C4-2B (cell line): ENCODE results near the gene CARS1.

Experiments
- H3K27ac ChIP-seq: fragments of 450-650 bp; 2 replicates; pipeline ENCODE4 v1.5.1; 2017
- CTCF ChIP-seq: fragments of 450-650 bp; conservative IDR thresholded peaks from 2 replicates; pipeline ENCODE4 v1.5.1; 2017; ENCODE audit warnings: mild to moderate bottlenecking
- ZFX ChIP-seq: fragments of 450-650 bp; IDR thresholded peaks from 2 replicates; pipeline ENCODE4 v1.6.1; 2017

Gene CARS1

GRCh38 chr11:3014057-3014938 is 42.9 kb downstream of the CARS1 start:
- TF ChIP-seq CTCF, result no peak
- TF ChIP-seq ZFX, result no peak
- H3K27ac ChIP-seq, result no peak overlapping the region

- no peak overlapping the region for H3K27ac ChIP-seq
- TF ChIP-seq ZFX (no peak), CTCF (no peak)
Observed at GRCh38 chr11:3011891-3012885, 45.0 kb downstream of the CARS1 start.

GRCh38 chr11:3010521-3011275 is 46.5 kb downstream of the CARS1 start:
- TF ChIP-seq CTCF, result no peak
- TF ChIP-seq ZFX, result no peak
- H3K27ac ChIP-seq, result no peak overlapping the region

GRCh38 chr11:3010004-3010403 is 47.2 kb downstream of the CARS1 start:
- H3K27ac ChIP-seq, result no peak overlapping the region
- TF ChIP-seq CTCF (no peak), ZFX (no peak)

- TF ChIP-seq ZFX (no peak), CTCF (no peak)
- H3K27ac ChIP-seq, result no peak overlapping the region
Observed at GRCh38 chr11:3009481-3009880, 47.7 kb downstream of the CARS1 start.

GRCh38 chr11:3008746-3009336 is 48.4 kb downstream of the CARS1 start:
- no peak for TF ChIP-seq ZFX
- TF ChIP-seq CTCF, result no peak
- H3K27ac ChIP-seq, result no peak overlapping the region
